Measurements from ENCODE around the gene CYTH1.

Gene CYTH1

DNA sequence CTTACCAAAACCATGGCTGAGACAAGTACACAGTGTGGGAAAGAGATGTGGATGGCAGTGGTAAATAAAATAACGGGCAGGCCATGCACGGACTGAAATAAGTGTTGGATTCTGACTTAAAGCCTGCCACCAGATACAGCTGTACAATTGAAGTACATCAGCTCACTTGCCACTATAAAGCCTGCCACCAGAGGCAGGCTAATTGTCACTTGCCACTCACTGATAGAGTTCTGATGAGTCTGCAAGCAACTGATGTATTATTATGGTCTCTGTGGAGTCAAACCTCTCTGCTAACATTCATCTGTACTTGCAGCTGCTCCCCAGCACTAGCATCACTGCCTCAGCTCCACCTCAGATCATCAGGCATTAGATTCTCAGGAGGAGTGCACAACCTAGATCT lies 93.0 kb downstream of the CYTH1 start:
- no peak overlapping the region for H3K4me3 ChIP-seq (ENCODE audit: low read depth, low read length)
- TF ChIP-seq CTCF (IDR thresholded peaks at IDR 0.05; ENCODE audit: low read depth, low read length) = no peak

- TF ChIP-seq CTCF (IDR thresholded peaks at IDR 0.05; ENCODE audit: low read depth, low read length) = no peak
These were observed 94.1 kb downstream of the CYTH1 start for GRCh38 chr17:78687944-78688343.

GRCh38 chr17:78687125-78687524 lies 94.9 kb downstream of the CYTH1 start:
- TF ChIP-seq CTCF (IDR thresholded peaks at IDR 0.05; ENCODE audit: low read depth, low read length) = no peak
- H3K4me3 ChIP-seq (ENCODE audit: low read depth, low read length) = no peak overlapping the region

More at GRCh38 chr17:78687944-78688343, 94.1 kb downstream of the CYTH1 start:
- no peak overlapping the region for H3K4me3 ChIP-seq (ENCODE audit: low read depth, low read length)

DNA sequence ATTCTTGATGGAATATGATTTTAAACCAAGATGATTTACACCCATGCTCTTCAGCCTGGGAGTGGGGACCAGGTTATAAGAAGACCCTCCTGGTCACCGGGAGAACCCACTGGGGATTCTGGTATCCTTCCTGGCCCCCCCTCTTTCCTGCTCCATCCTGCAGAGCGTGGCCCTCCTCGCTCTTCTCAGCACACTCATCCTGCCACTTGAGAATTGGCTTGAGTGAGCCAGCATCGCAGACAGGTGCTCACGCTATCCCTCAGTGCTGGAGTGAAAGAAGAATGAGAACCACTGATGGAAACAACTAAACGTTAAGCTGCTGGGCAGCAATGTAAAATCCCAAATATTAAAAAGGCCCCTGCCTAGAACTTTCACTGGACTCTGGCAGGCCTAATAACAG lies 98.0 kb downstream of the CYTH1 start:
- H3K4me3 ChIP-seq (ENCODE audit: low read depth, low read length) = no peak overlapping the region
- TF ChIP-seq CTCF (IDR thresholded peaks at IDR 0.05; ENCODE audit: low read depth, low read length) = no peak

- H3K4me3 ChIP-seq (ENCODE audit: low read depth, low read length) = no peak overlapping the region
These were observed 98.6 kb downstream of the CYTH1 start for GRCh38 chr17:78683408-78683961.

DNA sequence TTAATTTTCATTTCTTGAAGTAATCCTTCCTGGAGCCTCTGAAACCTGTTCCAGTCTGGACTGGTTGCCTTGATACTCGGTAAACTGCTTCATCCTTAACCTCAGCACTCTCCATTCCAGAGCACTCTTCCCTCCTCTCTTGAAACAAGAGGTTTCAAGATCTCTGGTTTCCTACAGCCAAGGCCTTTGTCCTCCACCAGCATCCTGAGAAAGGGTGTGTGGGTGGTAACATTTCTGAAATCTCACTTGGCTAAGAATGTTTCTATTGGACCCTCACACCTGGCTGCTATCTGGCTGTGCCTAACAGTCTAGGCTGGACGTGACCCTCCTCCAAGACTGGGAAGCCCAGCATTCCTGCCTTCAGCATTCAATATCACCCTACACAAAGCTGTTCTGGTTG lies 99.7 kb downstream of the CYTH1 start:
- TF ChIP-seq CTCF (IDR thresholded peaks at IDR 0.05; ENCODE audit: low read depth, low read length) = no peak
- H3K4me3 ChIP-seq (ENCODE audit: low read depth, low read length) = no peak overlapping the region

More at GRCh38 chr17:78683408-78683961, 98.6 kb downstream of the CYTH1 start:
- no peak for TF ChIP-seq CTCF (IDR thresholded peaks at IDR 0.05; ENCODE audit: low read depth, low read length)

GRCh38 chr17:78680436-78680835 lies 101.6 kb downstream of the CYTH1 start:
- no peak overlapping the region for H3K4me3 ChIP-seq (ENCODE audit: low read depth, low read length)
- TF ChIP-seq CTCF (IDR thresholded peaks at IDR 0.05; ENCODE audit: low read depth, low read length) = no peak

Data from WI38 (cell line).